DND-41 (cell line): ENCODE results near the gene CYFIP2.

ENCODE experiments used
- ATAC-seq: fragments of 200-7000 bp; cut with Tn5 transposase; 3 replicates; pipeline ENCODE4 v1.9.1; 2021; ENCODE audit warnings: low read depth; ENCODE audit not compliant: insufficient read depth
- DNase-seq: peaks from one replicate; pipeline ENCODE4 v3.0.0-alpha.2; 2020
- H2AFZ ChIP-seq: 2 replicates; pipeline ENCODE4 v1.6.0; 2012; ENCODE audit warnings: low read depth, low read length
- H3K27ac ChIP-seq: 2 replicates; pipeline ENCODE4 v1.5.1; 2012; ENCODE audit warnings: low read length, inconsistent platforms
- H3K27me3 ChIP-seq: fragments of 200-600 bp; sonication (generic); 2 replicates; pipeline ENCODE4 v1.6.0; 2012; ENCODE audit warnings: low read length, mild to moderate bottlenecking, inconsistent platforms; ENCODE audit not compliant: insufficient read depth, poor library complexity
- H3K36me3 ChIP-seq: 2 replicates; pipeline ENCODE4 v1.5.1; 2012; ENCODE audit warnings: low read length, inconsistent platforms; ENCODE audit not compliant: insufficient read depth
- H3K4me1 ChIP-seq: 2 replicates; pipeline ENCODE4 v1.5.1; 2012; ENCODE audit warnings: mild to moderate bottlenecking, low read length; ENCODE audit not compliant: insufficient read depth
- H3K4me2 ChIP-seq: 2 replicates; pipeline ENCODE4 v1.6.0; 2012; ENCODE audit warnings: mild to moderate bottlenecking, moderate library complexity, low read length, inconsistent platforms; ENCODE audit not compliant: insufficient read depth
- H3K4me3 ChIP-seq, 2 experiments: fragments of 200-600 bp in 1 of 2; shearing (Covaris generic) in 1 of 2; 2 replicates each; pipeline ENCODE4 v1.5.1; 2012 to 2016; ENCODE audit warnings: inconsistent platforms in 2 of 2, low read length in 2 of 2, mild to moderate bottlenecking in 2 of 2, low read depth in 1 of 2, moderate library complexity in 1 of 2
- H3K79me2 ChIP-seq: 2 replicates; pipeline ENCODE4 v1.6.0; 2012; ENCODE audit warnings: low read length, inconsistent platforms; ENCODE audit not compliant: insufficient read depth
- H3K9ac ChIP-seq: 2 replicates; pipeline ENCODE4 v1.6.0; 2012; ENCODE audit warnings: low read depth, mild to moderate bottlenecking, inconsistent platforms, low read length, moderate library complexity
- H3K9me3 ChIP-seq: 2 replicates; pipeline ENCODE4 v1.5.1; 2012; ENCODE audit warnings: low read length, moderate library complexity, mild to moderate bottlenecking, inconsistent platforms; ENCODE audit not compliant: insufficient read depth, severe bottlenecking
- H4K20me1 ChIP-seq: 2 replicates; pipeline ENCODE4 v1.6.0; 2012; ENCODE audit warnings: low read length; ENCODE audit not compliant: insufficient read depth
- CTCF ChIP-seq: IDR thresholded peaks from 2 replicates; pipeline ENCODE4 v1.5.1; 2012; ENCODE audit warnings: borderline replicate concordance, low read length, moderate library complexity, mild to moderate bottlenecking; ENCODE audit not compliant: poor library complexity, severe bottlenecking; ENCODE audit errors: extremely low read depth
- EZH2 ChIP-seq: IDR thresholded peaks from 3 replicates; pipeline ENCODE4 v1.6.1; 2012; ENCODE audit warnings: borderline replicate concordance, low read depth, mild to moderate bottlenecking, moderate library complexity, low read length, inconsistent platforms; ENCODE audit not compliant: severe bottlenecking

Gene CYFIP2

GRCh38 chr5:157434096-157434495 is 168.2 kb downstream of the CYFIP2 start:
- H3K9me3 ChIP-seq: no peaks in the 10 kb centered on the region
- H3K27ac ChIP-seq: no peak overlapping the region
- DNase-seq: no peak
- H2AFZ ChIP-seq: no peak overlapping the region
- H3K36me3 ChIP-seq: no peaks in the 10 kb centered on the region
- no peak overlapping the region for H3K4me2 ChIP-seq
- H3K4me3 ChIP-seq: no peak overlapping the region
- TF ChIP-seq EZH2: no peak
- no peak for TF ChIP-seq CTCF
- H4K20me1 ChIP-seq: no peaks in the 10 kb centered on the region
- ATAC-seq: no peak
- no peak overlapping the region for H3K9ac ChIP-seq
- no peaks in the 10 kb centered on the region for H3K79me2 ChIP-seq
- H3K27me3 ChIP-seq: no peaks in the 10 kb centered on the region
- H3K4me1 ChIP-seq: no peaks in the 10 kb centered on the region

GRCh38 chr5:157443041-157443549 is 177.2 kb downstream of the CYFIP2 start:
- no peak overlapping the region for H3K9ac ChIP-seq
- H3K79me2 ChIP-seq: no peaks in the 10 kb centered on the region
- H4K20me1 ChIP-seq: no peaks in the 10 kb centered on the region
- DNase-seq (no peak), ATAC-seq (no peak)
- no peak overlapping the region for H2AFZ ChIP-seq
- no peak for TF ChIP-seq CTCF
- no peak for TF ChIP-seq EZH2
- no peaks in the 10 kb centered on the region for H3K4me1 ChIP-seq
- no peak overlapping the region for H3K4me2 ChIP-seq
- H3K9me3 ChIP-seq: no peaks in the 10 kb centered on the region
- no peak overlapping the region for H3K4me3 ChIP-seq
- H3K36me3 ChIP-seq: no peaks in the 10 kb centered on the region
- no peaks in the 10 kb centered on the region for H3K27me3 ChIP-seq
- no peak overlapping the region for H3K27ac ChIP-seq

- no peaks in the 10 kb centered on the region for H3K27me3 ChIP-seq
- TF ChIP-seq CTCF: no peak
- TF ChIP-seq EZH2: no peak
- H3K9ac ChIP-seq: no peak overlapping the region
- H3K4me1 ChIP-seq: no peaks in the 10 kb centered on the region
- no peaks in the 10 kb centered on the region for H3K9me3 ChIP-seq
- no peak overlapping the region for H3K4me3 ChIP-seq
- no peaks in the 10 kb centered on the region for H4K20me1 ChIP-seq
- no peaks in the 10 kb centered on the region for H3K79me2 ChIP-seq
- H3K27ac ChIP-seq: no peak overlapping the region
- DNase-seq (no peak), ATAC-seq (no peak)
- no peak overlapping the region for H2AFZ ChIP-seq
- H3K4me2 ChIP-seq: no peak overlapping the region
- H3K36me3 ChIP-seq: no peaks in the 10 kb centered on the region
Observed at GRCh38 chr5:157444224-157444623, 178.3 kb downstream of the CYFIP2 start.
